Nucleus accumbens (tissue), 56 donors: ENCODE measurements around the gene EGFL8.
"Not testable (repeated sequence)": the region's sequence is repeated elsewhere in the genome, so short reads cannot be mapped to it uniquely, and the experiment has no call there.

Experiments
- DNase-seq, 56 donors: peaks; one replicate each; lab custom pipeline; 2025; lab: John Stamatoyannopoulos, UW

EGFL8 gene

DNA sequence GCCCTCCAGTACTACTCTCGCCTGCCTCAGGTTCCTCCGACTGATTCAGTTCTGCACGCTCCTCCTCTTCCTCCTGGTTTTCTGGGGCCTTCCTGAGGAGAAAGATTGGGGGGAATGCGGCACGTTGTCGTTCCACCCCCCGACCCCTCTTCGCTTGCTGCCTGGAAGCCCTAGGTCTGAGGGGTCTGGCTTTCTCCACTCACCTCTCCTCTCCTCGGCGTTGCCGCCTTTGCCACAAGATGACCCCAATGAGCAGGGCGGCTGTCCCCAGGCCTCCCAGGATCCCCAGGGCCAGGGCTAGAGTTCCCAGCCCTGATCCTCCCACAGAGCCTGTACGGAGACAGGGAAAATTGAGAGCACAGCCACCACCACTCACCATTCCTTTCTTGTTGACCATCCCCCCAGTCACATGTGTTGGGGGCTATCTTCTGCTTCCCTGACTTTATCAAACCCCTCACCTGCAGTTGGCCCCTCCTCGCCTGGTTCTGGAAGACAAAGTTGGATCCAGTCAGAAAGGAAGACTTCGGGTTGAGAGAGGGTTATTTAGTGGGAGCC, 16.8 kb downstream of the EGFL8 start:
- no peak for DNase-seq

DNA sequence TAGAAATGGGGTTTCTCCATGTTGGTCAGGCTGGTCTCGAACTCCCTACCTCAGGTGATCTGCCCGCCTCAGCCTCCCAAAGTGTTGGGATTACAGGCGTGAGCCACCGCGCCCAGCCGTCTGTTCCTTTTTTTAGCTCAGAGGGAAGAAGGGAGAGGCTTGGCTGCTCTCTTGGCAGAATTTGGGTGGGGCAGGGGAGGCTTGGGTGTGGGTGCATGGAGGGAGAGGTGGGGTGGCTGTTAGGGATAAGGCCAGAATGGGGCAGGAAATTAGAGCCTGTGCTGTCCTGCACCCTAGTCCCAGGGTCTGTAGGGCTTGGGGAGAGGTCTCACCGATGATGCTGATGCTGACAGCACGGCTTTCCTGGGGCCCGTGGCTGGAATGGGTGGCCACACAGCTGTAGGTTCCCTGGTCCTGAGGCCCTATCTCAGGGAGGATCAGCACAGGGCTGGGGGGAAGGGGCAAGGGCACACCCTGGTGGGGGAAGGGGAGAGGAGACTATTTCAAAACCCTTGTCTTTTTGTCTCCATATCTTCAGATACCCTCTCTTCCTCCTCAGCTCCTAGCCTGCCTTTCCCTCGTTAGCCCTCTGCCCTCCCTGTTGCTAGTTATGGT, 17.6 kb downstream of the EGFL8 start:
- no peak for DNase-seq

DNA sequence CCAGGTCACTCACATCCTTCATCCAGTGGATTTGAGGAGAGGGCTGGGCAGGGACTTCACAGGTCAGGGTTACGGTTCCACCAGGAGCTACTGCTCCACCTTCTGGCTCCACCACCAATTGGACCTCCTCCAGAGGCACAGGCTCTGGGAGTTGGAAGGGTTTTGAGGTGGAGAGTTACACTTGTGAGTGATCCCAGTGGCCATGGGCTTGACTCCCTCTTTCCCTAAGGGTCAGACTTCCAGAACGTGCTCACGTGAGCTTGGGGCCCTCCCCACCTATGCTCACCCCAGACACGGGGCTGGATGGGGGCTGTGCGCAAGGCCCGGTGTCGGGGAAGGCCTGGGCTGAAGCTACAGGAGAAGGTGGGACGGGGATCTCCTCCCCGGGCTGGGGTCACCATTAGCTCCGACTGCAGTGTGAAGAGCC, 18.2 kb downstream of the EGFL8 start:
- DNase-seq = no peak

DNA sequence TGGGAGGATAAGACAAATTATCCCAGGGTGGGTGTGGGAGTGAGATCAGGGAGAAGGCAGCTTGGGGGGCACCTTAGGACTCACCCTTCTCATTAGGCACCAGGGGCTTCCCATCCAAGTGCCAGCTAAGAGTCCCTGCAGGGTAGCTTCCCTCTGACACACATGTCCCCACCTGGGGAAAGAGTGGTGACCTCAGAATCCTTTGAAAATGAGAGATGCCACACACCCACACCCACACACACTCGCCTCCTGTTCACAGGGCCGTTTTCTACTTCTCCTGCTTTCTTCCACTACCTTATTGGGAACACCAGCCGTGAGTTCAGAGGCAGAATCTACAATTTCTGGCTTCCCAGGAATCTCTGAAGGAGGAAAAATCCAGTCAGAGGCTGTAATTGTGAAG, 18.6 kb downstream of the EGFL8 start:
- no peak for DNase-seq

DNA sequence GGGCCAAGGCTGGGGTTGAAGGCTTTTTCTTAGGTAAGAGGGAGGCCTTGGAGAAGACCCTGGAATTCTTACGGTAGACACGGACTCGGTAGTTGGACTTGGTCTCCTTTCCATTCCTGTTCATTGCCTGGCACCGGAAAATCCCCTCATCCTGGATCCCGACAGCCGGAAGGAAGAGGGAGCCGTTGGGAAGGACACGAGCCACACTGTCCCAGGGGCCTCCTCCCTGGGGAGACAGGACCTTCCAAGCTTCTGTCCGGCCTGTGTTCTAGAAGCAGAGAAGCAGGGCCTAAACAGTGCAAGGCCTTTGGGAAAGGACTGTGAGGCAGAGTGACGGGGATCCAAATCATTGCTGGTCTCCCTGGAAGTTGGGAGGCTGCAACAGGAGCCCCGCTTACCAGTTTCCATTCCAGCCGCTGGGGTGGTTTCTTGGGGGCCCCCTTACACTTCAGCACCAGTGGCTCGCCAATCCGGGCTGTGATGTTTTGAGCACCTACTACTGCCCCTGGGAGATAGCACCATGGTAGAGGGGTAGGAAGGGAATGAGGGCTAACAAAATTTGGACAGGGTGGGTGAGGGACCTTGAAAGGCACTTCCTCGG, 19.2 kb downstream of the EGFL8 start:
- DNase-seq = no peak

DNA sequence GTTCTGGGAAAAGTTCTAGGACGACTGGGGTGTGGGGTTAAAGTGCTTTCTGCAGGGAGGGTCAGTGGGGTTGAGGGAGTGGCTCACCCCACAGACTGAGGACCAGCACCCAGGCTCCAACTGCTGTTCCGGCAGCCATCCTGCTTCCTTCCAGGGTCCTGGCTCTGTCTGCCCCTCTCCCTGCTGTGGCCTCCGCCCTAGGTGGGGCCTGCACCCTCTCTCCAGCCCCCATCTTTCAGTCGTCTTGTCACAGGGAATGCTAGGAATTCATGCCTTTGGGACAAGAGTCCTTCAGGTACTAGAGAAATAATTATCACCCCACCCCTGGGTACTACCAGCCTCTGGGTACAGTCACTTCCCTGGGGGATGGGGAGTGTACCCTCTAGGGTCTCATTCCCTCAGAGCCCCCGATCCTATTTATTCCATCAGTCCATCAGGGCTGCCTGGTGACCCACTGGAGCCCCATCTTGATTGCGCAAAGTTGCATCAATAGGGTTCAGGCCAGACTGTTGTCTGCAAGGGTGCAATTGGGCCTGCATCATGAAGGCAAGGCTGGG, 19.8 kb downstream of the EGFL8 start, which contains the start of gene AGER:
Gene AGER, minus strand, starts transcription at position 170 of the 557 bp plus-strand sequence. Its CDS starts 31 bp downstream, at position 139.
- no peak for DNase-seq

DNA sequence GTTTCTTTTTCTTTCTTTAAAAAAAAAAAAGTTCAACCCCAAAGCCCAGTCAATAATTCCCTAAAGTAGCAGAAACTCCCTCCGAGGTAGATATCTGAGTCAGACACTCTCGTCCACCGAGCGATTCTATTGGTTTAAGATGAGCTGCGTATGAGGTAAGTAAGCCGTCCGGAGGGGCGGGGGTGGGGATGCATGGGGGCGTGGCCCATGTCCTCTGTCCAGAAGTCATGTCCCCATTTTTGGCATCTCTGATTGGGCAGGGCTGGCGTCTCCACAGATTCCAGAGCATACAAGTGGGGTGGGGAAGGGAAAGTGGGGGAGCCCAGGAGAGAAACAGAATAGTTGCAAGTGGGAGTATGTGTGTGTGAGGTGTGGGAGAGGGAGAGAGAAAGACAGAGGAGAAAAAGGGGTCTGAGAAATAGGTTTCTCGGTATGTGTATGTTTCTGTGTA, 21.3 kb downstream of the EGFL8 start:
- peak in 7 of 56 donors; percentile 15 to 38 (median 20) for DNase-seq

DNA sequence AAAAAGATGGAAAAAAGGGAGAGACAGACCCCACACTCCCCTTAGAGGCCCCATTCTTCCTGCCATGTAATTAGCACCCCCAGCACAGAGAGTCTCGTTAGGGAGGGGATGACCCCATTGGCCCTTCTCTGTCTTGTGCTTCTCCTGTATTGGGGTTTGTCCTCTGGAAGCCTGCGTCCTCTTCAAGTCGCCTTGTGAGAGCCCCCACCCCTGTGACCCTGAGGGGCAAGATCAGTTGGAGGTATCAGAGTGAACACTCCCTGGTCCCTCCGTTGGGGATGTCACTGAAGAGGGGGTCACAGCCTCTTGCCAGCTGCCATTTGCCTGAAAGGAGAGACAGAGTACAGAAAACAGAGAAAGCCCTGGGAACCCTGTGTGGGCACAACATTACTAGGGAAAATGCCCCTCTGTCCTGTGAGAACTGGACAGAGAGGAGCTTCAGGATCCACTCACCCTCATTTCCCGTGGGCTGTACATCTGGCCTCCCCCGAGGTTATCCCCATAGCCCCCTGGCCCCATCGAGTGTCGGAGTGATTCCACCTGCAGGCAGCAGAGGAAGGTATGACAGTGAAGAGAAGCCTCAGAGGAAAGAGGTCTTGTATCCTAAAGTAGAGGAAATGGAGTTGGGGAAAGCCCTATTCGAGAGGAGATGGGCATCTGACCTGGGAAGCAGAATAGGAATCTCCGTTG, 21.9 kb downstream of the EGFL8 start:
- not testable (repeated sequence) for DNase-seq

DNA sequence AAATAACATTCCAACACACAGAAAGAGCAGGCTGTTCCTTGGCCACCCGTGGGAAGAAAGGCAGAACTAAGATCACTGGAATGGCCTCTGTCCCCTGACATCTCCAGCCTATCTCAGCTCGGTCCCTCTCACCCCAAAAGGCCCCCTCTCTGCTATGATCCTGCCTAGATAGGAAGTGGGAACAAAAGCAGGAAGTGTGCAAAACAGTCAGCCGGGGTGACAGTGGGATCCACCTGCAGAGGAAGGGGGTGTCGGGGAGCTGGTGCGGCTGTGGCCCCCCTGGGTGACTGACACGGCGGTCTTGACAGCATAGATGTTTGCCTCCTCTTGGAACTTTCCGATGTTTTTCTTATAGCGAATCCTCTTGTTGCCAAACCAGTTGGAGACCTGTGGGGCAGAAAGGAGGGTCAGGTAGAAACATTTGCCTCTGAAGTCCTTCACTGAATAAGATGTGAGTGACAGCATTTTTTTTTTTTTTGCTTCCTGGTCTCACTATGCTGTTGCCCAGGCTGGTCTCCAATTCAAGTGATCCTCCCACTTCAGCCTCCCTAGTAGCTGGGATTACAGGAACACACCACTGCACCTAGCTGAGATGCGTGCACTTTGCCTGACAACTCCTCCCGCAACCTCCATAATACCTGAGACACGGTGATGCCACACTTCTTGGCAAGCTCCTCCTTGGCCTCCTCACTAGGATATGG, 22.8 kb downstream of the EGFL8 start:
- DNase-seq = no peak

DNA sequence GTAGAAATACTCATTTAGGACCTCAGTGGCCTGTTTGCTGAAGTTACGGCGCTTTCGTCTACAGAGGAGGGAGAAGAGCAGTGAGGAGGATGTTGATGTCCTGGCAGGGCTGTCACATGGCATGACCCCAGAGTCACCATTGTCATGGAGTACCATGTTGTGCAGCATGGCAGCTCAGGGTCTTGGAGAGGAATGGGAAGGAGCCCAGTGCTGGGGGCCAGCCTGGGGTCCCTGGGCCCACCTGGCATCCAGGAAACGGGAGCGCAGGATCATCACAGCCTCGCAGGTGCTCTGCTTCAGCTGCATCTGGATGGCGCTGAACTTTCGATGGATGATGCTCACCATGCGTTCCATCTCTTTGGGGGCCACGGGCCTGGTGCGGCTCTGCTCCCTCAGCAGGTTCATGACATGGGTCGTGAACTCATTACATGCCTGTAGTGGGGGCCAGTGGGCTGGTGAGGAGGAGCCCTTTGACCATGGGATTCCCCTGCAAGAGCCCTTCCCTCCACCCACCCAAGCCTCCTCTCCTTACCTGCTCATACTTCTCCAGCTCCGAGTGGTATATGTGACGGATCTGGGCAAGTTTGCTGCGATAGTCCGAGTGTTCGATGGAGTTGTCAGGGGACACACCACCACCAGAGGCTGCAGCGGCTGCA, 23.5 kb downstream of the EGFL8 start:
- DNase-seq = not testable (repeated sequence)

DNA sequence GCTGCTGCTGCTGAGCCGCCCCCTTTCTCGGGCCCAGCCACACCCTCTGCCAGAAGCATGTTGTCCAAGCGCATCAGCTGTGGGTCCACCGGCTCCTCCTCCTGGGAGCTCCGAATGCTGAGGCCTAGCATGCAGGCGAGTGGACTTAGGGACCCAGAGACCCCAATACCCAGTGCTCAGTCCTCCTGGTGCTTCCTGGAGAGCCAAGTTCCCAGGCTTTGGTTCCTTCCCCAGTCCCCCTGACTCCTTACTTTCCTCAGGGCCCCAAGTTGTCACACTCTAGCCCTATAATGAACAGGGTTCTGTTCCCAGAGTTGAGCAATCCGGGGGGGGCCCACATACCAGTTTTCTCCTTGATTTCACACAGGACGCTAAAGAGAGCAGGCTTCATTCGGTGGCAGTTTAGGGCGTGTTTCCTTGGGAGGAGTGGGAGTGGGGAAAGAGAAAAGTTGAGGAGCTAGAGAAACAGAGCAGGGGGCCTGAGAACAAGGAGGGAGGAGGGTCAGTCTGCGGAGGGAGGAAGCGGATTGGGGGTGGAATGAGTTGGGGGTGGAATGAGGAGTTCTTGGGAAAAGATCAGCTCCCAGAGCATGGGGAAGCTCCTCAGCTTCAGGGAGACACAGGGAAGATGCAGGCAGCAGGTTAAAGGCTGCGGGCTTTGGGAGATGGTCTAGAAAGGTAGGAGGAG, 24.1 kb downstream of the EGFL8 start:
- no peak for DNase-seq

DNA sequence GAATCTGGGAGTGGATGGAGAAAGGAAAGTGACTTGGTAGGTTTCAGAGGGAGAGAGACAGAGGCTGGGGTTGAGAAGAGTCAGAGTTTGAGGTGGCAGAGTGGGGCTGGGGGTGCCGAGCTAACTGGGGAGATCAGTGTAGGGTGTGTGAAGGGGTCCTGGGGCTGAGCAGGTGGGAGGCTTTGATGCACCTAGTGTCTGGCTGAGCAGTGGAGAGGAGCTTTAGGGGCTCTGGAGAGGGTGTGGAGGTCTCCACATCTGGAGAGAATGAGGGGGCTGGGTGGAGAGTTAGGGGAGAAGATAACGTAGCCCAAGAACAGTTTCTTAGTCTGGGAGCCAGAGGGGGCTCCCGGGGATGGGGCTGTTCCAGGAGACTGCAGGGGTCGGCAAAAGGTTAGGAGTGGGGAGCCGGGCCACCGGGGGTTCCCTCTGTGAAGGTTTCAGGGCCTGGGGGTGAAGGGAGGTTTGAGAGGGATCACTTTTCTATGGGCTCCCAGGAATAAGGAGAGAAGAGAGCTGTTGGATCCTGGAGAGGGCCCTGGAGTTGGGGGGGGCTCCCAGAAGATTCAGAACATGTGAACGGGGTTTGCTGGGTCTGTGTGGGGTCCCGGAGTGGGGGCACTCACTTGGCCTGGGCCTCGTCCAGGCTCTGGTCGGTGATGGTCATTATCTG, 24.8 kb downstream of the EGFL8 start:
- DNase-seq = peak in 3 of 56 donors; percentile 43 to 55 (median 49)

DNA sequence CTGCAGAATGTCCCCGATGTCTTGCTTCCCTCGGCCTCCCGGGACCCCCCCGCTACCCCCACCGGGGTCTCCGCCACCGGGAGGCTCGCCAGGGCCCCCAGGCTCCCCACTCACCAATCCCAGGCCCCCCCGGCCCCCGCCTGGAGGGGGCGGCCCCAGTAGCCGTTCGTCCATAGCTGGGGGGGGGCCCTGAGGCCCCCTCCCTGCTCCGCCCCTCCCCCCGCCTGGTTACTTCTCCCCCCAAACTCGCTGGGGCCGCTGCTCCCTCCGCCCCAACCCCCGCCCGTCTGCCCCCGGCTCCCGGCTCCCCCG, 25.3 kb downstream of the EGFL8 start:
- DNase-seq = peak in 5 of 56 donors; percentile 39 to 76 (median 57)

DNA sequence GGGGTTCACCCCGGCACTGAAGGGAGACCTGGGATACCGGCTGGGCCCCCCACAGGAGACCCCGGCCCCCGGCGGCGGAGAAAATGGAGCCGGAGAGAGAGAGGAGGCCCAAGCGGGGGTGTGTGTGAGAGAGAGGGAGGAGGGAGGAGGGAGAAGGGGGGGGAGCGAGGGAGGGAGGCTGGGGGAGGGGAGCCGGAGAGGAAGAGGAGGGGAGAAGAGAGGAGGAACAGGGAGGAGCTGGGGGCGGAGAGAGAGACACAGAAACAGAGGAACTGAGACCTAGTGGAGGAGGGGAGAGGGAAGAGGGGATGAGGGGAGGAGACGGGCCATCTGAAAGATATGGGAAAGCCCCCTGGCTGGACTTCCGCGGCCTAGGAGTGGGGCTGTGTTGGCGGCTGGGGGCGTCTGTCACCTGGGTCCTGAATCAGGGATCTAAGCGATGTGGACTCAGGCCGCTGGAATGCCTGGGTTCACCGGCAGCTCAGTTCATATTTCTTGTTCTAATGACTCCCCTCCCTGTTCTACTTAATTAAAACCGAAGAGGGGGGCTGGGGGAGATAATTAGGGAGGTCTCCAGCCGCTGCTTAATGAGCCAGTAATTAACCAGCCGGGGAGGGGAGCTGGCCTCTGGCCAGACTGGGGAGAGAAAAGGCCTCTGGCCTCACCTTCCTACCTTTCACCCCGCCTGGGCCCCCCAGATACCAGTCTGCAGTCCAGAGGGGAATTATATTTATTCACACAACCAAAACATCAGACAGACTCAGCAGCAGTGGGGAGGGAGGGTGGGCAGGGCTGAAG, 25.9 kb downstream of the EGFL8 start, which contains the start of gene PBX2:
Gene PBX2, minus strand, starts transcription at position 149 of the 798 bp plus-strand sequence. CDS start 287 bp downstream, outside the sequence.
- peak in 55 of 56 donors; percentile 30 to 95 (median 86) for DNase-seq

DNA sequence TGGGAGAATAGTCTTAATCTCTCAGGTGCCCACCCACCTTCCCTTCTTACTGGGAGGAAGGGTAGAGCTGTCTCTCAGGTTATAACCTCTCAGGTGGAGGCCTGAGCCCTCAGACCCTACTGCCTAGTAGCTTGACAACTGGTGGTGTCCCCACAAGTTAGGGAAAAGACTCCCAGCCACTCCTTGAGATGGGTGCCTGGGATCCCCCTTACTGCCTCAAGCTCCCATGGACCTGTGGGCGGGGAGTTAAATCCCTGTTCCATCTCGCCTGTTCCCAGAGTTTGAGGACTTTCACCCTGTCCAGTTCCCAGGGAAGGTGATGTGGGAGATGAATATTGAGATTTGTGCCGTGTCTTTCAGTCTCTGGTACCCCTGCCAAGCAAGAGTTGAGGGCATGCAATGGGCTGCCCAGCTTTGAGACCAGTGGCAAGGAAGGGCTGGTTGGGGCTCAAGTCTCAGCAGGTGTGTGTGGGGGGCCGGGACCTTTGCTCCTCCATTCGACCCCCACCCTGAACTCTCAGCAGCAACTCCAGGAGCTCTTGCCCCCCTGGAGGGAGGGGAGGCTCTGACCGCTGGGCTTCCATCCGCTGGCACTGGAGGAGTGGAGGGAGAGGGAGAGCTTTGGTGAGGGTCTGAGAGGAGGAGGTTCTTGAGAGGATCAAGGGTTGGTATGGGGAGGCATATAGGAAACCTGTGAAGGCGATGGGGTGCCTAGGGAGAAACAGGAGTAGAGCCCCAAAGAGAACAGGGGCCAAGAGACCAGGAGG, 26.7 kb downstream of the EGFL8 start:
- DNase-seq = no peak

DNA sequence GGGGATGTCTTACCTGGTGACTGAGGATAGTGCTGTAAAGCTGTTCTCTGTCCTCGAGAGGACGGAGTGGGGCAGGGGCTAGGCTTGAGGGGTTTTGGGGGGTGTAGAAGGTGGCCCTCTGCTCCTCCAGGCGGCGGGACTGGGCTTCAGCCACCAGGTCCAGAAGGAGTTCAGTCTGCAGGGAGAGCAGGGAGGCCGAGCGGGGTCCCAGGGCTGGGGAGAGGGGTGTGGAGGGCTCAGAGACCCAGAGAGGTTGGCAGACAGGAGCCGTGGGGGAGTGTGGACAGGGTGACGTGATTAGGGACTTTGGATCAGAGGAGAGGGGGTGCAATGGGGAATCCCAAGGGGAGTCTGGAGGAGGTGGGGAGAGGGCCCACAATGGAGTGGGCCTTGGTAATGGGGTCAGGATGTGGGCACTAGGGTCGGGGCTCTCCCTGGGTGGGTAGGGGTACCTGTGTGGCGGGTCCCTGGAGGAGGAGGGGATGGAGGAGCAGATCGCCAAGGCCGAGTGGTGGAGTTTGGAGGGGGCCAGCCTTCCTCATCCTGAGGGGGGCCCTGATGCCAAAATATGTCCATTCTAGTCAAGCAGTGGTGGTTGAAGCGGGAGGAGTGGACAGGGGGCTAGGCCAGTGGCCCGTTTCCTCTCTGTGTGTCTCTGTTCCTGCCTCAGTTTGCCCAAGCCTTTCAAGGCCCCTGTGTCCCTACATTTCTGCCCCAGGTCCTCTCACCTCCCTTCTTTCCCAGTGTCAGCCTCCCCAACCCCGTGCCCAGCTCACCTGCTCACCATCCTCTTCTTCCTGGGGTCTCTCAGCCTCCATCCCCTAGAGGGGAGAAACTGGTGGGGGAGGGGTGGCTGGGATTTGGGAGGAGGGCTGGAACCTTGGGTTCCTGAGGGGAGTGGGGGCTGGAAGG, 27.6 kb downstream of the EGFL8 start:
- no peak for DNase-seq
